Hepatocyte (in vitro differentiated cells): ENCODE data around the gene DNAAF1. TPM values are rescaled to one million over a fixed set of nuclear protein-coding genes. Genes with fewer than 3 reads are reported as not detected.

Source experiments
- DNase-seq: peaks from one replicate; pipeline ENCODE4 v3.0.0-alpha.2; 2016; ENCODE audit warnings: low spot score
- H2AFZ ChIP-seq: fragments of 200-600 bp; sonication (generic); 2 replicates; pipeline ENCODE4 v1.6.0; 2016; ENCODE audit warnings: antibody characterized with exemption, mild to moderate bottlenecking
- H3K27ac ChIP-seq: fragments of 200-600 bp; sonication (generic); 2 replicates; pipeline ENCODE4 v1.5.1; 2016; ENCODE audit warnings: mild to moderate bottlenecking
- H3K27me3 ChIP-seq: fragments of 200-600 bp; sonication (generic); 2 replicates; pipeline ENCODE4 v1.6.1; 2016
- H3K36me3 ChIP-seq: fragments of 200-600 bp; sonication (generic); replicated peaks from 2 replicates; pipeline ENCODE4 v1.5.1; 2016; ENCODE audit warnings: low read depth; ENCODE audit not compliant: insufficient read depth
- H3K4me1 ChIP-seq: fragments of 200-600 bp; sonication (generic); 2 replicates; pipeline ENCODE4 v1.5.1; 2016; ENCODE audit warnings: mild to moderate bottlenecking, moderate library complexity; ENCODE audit not compliant: insufficient read depth
- H3K4me2 ChIP-seq: fragments of 200-600 bp; sonication (generic); 2 replicates; pipeline ENCODE4 v1.6.0; 2016
- H3K4me3 ChIP-seq: fragments of 200-600 bp; sonication (generic); 2 replicates; pipeline ENCODE4 v1.5.1; 2016; ENCODE audit warnings: mild to moderate bottlenecking
- H3K79me2 ChIP-seq: fragments of 200-600 bp; sonication (generic); 2 replicates; pipeline ENCODE4 v1.6.0; 2017; ENCODE audit warnings: mild to moderate bottlenecking
- H3K9me2 ChIP-seq: fragments of 200-600 bp; sonication (generic); replicated peaks from 2 replicates; pipeline ENCODE4 v1.6.0; 2017; ENCODE audit warnings: mild to moderate bottlenecking; ENCODE audit not compliant: insufficient read depth
- H3K9me3 ChIP-seq: fragments of 200-600 bp; sonication (generic); 2 replicates; pipeline ENCODE4 v1.5.1; 2016; ENCODE audit warnings: low read depth, mild to moderate bottlenecking
- H4K20me1 ChIP-seq: fragments of 200-600 bp; sonication (generic); 2 replicates; pipeline ENCODE4 v1.6.0; 2016; ENCODE audit warnings: mild to moderate bottlenecking; ENCODE audit not compliant: insufficient read depth, poor library complexity, severe bottlenecking
- EZH2 ChIP-seq: fragments of 200-600 bp; sonication (generic); IDR thresholded peaks from 2 replicates; pipeline ENCODE4 v1.6.1; 2016; ENCODE audit warnings: antibody characterized with exemption, mild to moderate bottlenecking, borderline replicate concordance
- EZH2phosphoT487 ChIP-seq: fragments of 200-600 bp; sonication (generic); IDR thresholded peaks from one replicate; pipeline ENCODE4 v1.6.1; 2018; ENCODE audit warnings: antibody characterized with exemption, mild to moderate bottlenecking, low read depth, moderate library complexity; ENCODE audit not compliant: unreplicated experiment, severe bottlenecking
- WGBS: methylation state at CpG from one replicate; pipeline ENCODE4 v1.1.6; 2016; ENCODE audit warnings: low lambda C conversion rate; ENCODE audit errors: missing lambda C conversion rate; 5-methylcytosine and 5-hydroxymethylcytosine counted together
- polyA plus RNA-seq: library from polyadenylated mRNA; unstranded; fragments of >200 nt; fragmentation: Nextera tagmentation; extraction: Ambion mirVana; gene quantifications from 2 replicates; pipeline ENCODE4 v1.2.1, GENCODE V29; 2016
- total RNA-seq: library from RNA; depleted of rRNA; stranded (reverse); fragments of >200 nt; gene quantifications from 2 replicates; pipeline ENCODE4 v1.2.3, GENCODE V29; 2014
- TF ChIP-seq, protein P1 (sequence below): fragments of 200-600 bp; sonication (generic); IDR thresholded peaks from 2 replicates; pipeline ENCODE4 v1.5.1; 2016; ENCODE audit warnings: antibody characterized with exemption, mild to moderate bottlenecking; ENCODE audit not compliant: poor library complexity

DNAAF1 gene
- total and polyA plus RNA-seq, 2 experiments from 2014 or later = 0.13 to 0.31 TPM

GRCh38 chr16:84161037-84161436, 15.9 kb downstream of the DNAAF1 start:
- Histone ChIP-seq H3K36me3 (no peaks in the 10 kb centered on the region), H3K4me2 (no peak overlapping the region), H3K27me3 (peaks cover 3% of the 10 kb centered on the region), H3K27ac (no peak overlapping the region), H3K4me3 (no peak overlapping the region), H2AFZ (no peak overlapping the region), H3K9me3 (no peaks in the 10 kb centered on the region), H3K9me2 (no peaks in the 10 kb centered on the region), H3K4me1 (no peaks in the 10 kb centered on the region), H4K20me1 (no peaks in the 10 kb centered on the region), H3K79me2 (no peaks in the 10 kb centered on the region)
- DNase-seq = no peak
- no peak for TF ChIP-seq EZH2phosphoT487
- TF ChIP-seq, protein P1, sequence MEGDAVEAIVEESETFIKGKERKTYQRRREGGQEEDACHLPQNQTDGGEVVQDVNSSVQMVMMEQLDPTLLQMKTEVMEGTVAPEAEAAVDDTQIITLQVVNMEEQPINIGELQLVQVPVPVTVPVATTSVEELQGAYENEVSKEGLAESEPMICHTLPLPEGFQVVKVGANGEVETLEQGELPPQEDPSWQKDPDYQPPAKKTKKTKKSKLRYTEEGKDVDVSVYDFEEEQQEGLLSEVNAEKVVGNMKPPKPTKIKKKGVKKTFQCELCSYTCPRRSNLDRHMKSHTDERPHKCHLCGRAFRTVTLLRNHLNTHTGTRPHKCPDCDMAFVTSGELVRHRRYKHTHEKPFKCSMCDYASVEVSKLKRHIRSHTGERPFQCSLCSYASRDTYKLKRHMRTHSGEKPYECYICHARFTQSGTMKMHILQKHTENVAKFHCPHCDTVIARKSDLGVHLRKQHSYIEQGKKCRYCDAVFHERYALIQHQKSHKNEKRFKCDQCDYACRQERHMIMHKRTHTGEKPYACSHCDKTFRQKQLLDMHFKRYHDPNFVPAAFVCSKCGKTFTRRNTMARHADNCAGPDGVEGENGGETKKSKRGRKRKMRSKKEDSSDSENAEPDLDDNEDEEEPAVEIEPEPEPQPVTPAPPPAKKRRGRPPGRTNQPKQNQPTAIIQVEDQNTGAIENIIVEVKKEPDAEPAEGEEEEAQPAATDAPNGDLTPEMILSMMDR = no peak
- no peak for TF ChIP-seq EZH2
- WGBS = 77% methylated on average over 10 of the region's 10 CpGs

DNA sequence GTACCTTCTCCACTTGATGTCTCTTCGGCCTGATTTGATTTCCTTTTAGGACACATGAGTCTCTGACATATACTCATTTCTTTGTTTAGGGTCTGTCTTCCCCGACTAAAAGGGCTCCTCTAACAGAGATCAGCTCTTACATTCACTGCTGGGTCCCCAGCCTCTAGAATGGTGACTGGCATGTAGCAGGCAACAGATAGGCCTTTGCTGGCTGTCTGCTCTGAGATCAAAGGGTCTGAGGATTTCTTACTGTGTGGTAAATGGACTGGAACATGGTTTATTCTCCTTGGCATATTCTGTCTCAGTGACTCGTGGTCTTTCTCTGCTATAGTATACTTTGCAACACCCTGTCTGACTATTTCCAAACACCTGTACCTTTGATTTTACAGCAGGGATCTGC, 16.7 kb downstream of the DNAAF1 start:
- Histone ChIP-seq H3K4me2 (no peak overlapping the region), H3K4me1 (no peaks in the 10 kb centered on the region), H2AFZ (no peak overlapping the region), H3K9me2 (no peaks in the 10 kb centered on the region), H3K4me3 (no peak overlapping the region), H3K79me2 (no peaks in the 10 kb centered on the region), H3K9me3 (no peaks in the 10 kb centered on the region), H3K27me3 (peaks cover 3% of the 10 kb centered on the region), H3K36me3 (no peaks in the 10 kb centered on the region), H3K27ac (no peak overlapping the region), H4K20me1 (no peaks in the 10 kb centered on the region)
- WGBS = 65% methylated on average over 3 of the region's 3 CpGs
- TF ChIP-seq, protein P1 = no peak
- TF ChIP-seq EZH2phosphoT487 (no peak), EZH2 (no peak)
- DNase-seq = no peak

GRCh38 chr16:84165746-84166145, 20.6 kb downstream of the DNAAF1 start:
- Histone ChIP-seq H3K79me2 (no peaks in the 10 kb centered on the region), H3K27ac (no peak overlapping the region), H3K4me1 (no peaks in the 10 kb centered on the region), H3K27me3 (no peaks in the 10 kb centered on the region), H2AFZ (no peak overlapping the region), H4K20me1 (no peaks in the 10 kb centered on the region), H3K36me3 (no peaks in the 10 kb centered on the region), H3K4me3 (no peak overlapping the region), H3K9me2 (no peaks in the 10 kb centered on the region), H3K4me2 (no peak overlapping the region), H3K9me3 (no peaks in the 10 kb centered on the region)
- TF ChIP-seq, protein P1 = no peak
- TF ChIP-seq EZH2 (no peak), EZH2phosphoT487 (no peak)
- WGBS = 75% methylated on average over 7 of the region's 7 CpGs
- no peak for DNase-seq
